Stimulated activated CD8-positive, alpha-beta memory T cell treated with anti-CD3 and anti-CD28 coated beads, Interleukin-15, amount 100 ng/mL, for 24 hours (primary cell): ENCODE measurements around the gene ACTG1.

Experiments
- DNase-seq: peaks from one replicate; pipeline ENCODE4 v3.0.0-alpha.2; 2020; ENCODE audit warnings: low read depth

ACTG1 gene

GRCh38 chr17:81545160-81545949 is 32.8 kb upstream of the ACTG1 start:
- DNase-seq: no peak

- DNase-seq: no peak
Observed at GRCh38 chr17:81544281-81544974, 31.8 kb upstream of the ACTG1 start.

- DNase-seq: no peak
Observed at GRCh38 chr17:81543756-81544155, 31.2 kb upstream of the ACTG1 start.

- DNase-seq: no peak
Observed at GRCh38 chr17:81543339-81543675, 30.7 kb upstream of the ACTG1 start.

- no peak for DNase-seq
Observed at GRCh38 chr17:81542431-81543338, 30.1 kb upstream of the ACTG1 start.

GRCh38 chr17:81541123-81541522 is 28.5 kb upstream of the ACTG1 start:
- no peak for DNase-seq

- no peak for DNase-seq
Observed at GRCh38 chr17:81540676-81541027, 28.1 kb upstream of the ACTG1 start.

- no peak for DNase-seq
Observed at GRCh38 chr17:81539961-81540675, 27.5 kb upstream of the ACTG1 start.

GRCh38 chr17:81539571-81539900 is 26.9 kb upstream of the ACTG1 start:
- no peak for DNase-seq

- no peak for DNase-seq
Observed at GRCh38 chr17:81538651-81539570, 26.3 kb upstream of the ACTG1 start.

- DNase-seq: no peak
Observed at GRCh38 chr17:81537856-81538555, 25.4 kb upstream of the ACTG1 start.

- DNase-seq: no peak
Observed at GRCh38 chr17:81537343-81537855, 24.8 kb upstream of the ACTG1 start.

GRCh38 chr17:81536299-81537290 is 24.0 kb upstream of the ACTG1 start:
- DNase-seq: no peak

GRCh38 chr17:81535480-81536298 is 23.1 kb upstream of the ACTG1 start:
- DNase-seq: no peak

GRCh38 chr17:81535007-81535328 is 22.4 kb upstream of the ACTG1 start:
- DNase-seq: no peak

GRCh38 chr17:81534157-81535006 is 21.8 kb upstream of the ACTG1 start:
- DNase-seq: no peak
